Liver (tissue), 9 donors: ENCODE measurements around the gene NEK5. TPM values are rescaled to one million over a fixed set of nuclear protein-coding genes. Genes with fewer than 3 reads are reported as not detected.

ENCODE experiments used
- DNase-seq: peaks from one replicate; pipeline ENCODE4 v3.0.0-alpha.2; 2017; ENCODE audit warnings: low spot score
- H3K27ac ChIP-seq, 2 donors: one replicate each; pipeline ENCODE4 v1.7.0; 2013; ENCODE audit warnings: inconsistent platforms in 2 of 2, low read length in 2 of 2, control low read depth in 1 of 2, low read depth in 1 of 2, mild to moderate bottlenecking in 1 of 2
- H3K27me3 ChIP-seq, 4 donors: one replicate each; pipeline versions ENCODE4 v1.6.1 to v1.7.0; 2013; ENCODE audit warnings: low read length in 3 of 4, inconsistent platforms in 1 of 4, mild to moderate bottlenecking in 1 of 4, moderate library complexity in 1 of 4; ENCODE audit not compliant: control insufficient read depth in 4 of 4, insufficient read depth in 4 of 4
- H3K36me3 ChIP-seq, 4 donors: one replicate each; pipeline versions ENCODE4 v1.6.1 to v1.7.0; 2013; ENCODE audit warnings: low read length in 3 of 4, mild to moderate bottlenecking in 3 of 4, low read depth in 1 of 4, moderate library complexity in 1 of 4; ENCODE audit not compliant: control insufficient read depth in 4 of 4, insufficient read depth in 3 of 4
- H3K4me1 ChIP-seq, 4 donors: one replicate each; pipeline versions ENCODE4 v1.6.1 to v1.7.0; 2013; ENCODE audit warnings: low read length in 3 of 4, mild to moderate bottlenecking in 3 of 4, moderate library complexity in 1 of 4; ENCODE audit not compliant: control insufficient read depth in 4 of 4, insufficient read depth in 4 of 4
- H3K4me3 ChIP-seq, 3 donors: one replicate each; pipeline versions ENCODE4 v1.6.1 to v1.7.0; 2013; ENCODE audit warnings: low read length in 3 of 3, control low read depth in 1 of 3, low read depth in 1 of 3, mild to moderate bottlenecking in 1 of 3
- H3K9ac ChIP-seq, 2 donors: one replicate each; pipeline ENCODE4 v1.7.0; 2013; ENCODE audit warnings: low read length in 2 of 2, mild to moderate bottlenecking in 2 of 2, moderate library complexity in 2 of 2, control low read depth in 1 of 2, low read depth in 1 of 2
- H3K9me3 ChIP-seq, 4 donors: one replicate each; pipeline versions ENCODE4 v1.6.1 to v1.7.0; 2013; ENCODE audit warnings: low read length in 3 of 4; ENCODE audit not compliant: control insufficient read depth in 4 of 4
- ATF3 ChIP-seq: IDR thresholded peaks from 2 replicates; pipeline ENCODE4 v1.6.1; 2016; ENCODE audit warnings: antibody characterized with exemption
- CTCF ChIP-seq: fragments of 150-350 bp; IDR thresholded peaks from 2 replicates; pipeline ENCODE4 v1.5.1; 2017; ENCODE audit warnings: improper control_type of control experiment, low read depth, low read length; ENCODE audit not compliant: missing input control
- EGR1 ChIP-seq, 2 donors: IDR thresholded peaks; 2 replicates each; pipeline ENCODE4 v1.6.1; 2016 to 2018; ENCODE audit warnings: antibody characterized with exemption in 2 of 2, low read depth in 2 of 2
- FOXA1 ChIP-seq: IDR thresholded peaks from 2 replicates; pipeline ENCODE4 v1.6.1; 2016; ENCODE audit warnings: antibody characterized with exemption
- FOXA2 ChIP-seq: IDR thresholded peaks from 2 replicates; pipeline ENCODE4 v1.6.1; 2016; ENCODE audit warnings: antibody characterized with exemption
- GABPA ChIP-seq, 2 donors: IDR thresholded peaks in 1 of 2; conservative IDR thresholded peaks in 1 of 2; 2 replicates each; pipeline ENCODE4 v1.6.1; 2016; ENCODE audit warnings: antibody characterized with exemption in 2 of 2, mild to moderate bottlenecking in 1 of 2, moderate library complexity in 1 of 2
- HNF4A ChIP-seq, 2 donors: conservative IDR thresholded peaks; 2 replicates each; pipeline ENCODE4 v1.6.1; 2016; ENCODE audit warnings: antibody characterized with exemption in 2 of 2, mild to moderate bottlenecking in 2 of 2
- HNF4G ChIP-seq: IDR thresholded peaks from 2 replicates; pipeline ENCODE4 v1.6.1; 2016; ENCODE audit warnings: antibody characterized with exemption
- JUND ChIP-seq, 2 donors: IDR thresholded peaks; 2 replicates each; pipeline ENCODE4 v1.6.1; 2016; ENCODE audit warnings: antibody characterized with exemption in 2 of 2
- NR2F2 ChIP-seq: IDR thresholded peaks from 2 replicates; pipeline ENCODE4 v1.6.1; 2016; ENCODE audit warnings: antibody characterized with exemption
- RAD21 ChIP-seq, 2 donors: IDR thresholded peaks; 2 replicates each; pipeline ENCODE4 v1.6.1; 2016; ENCODE audit warnings: antibody characterized with exemption in 2 of 2, mild to moderate bottlenecking in 2 of 2
- RXRA ChIP-seq, 2 donors: IDR thresholded peaks; 2 replicates each; pipeline ENCODE4 v1.6.1; 2017 to 2018; ENCODE audit warnings: antibody characterized with exemption in 2 of 2, mild to moderate bottlenecking in 1 of 2
- SP1 ChIP-seq: IDR thresholded peaks from 2 replicates; pipeline ENCODE4 v1.6.1; 2018; ENCODE audit warnings: antibody characterized with exemption, mild to moderate bottlenecking
- TAF1 ChIP-seq: conservative IDR thresholded peaks from 2 replicates; pipeline ENCODE4 v1.6.1; 2016; ENCODE audit warnings: antibody characterized with exemption, mild to moderate bottlenecking
- YY1 ChIP-seq: IDR thresholded peaks from 2 replicates; pipeline ENCODE4 v1.6.1; 2016; ENCODE audit warnings: antibody characterized with exemption, mild to moderate bottlenecking
- ZBTB33 ChIP-seq: IDR thresholded peaks from 2 replicates; pipeline ENCODE4 v1.6.1; 2016; ENCODE audit warnings: antibody characterized with exemption
- WGBS: extraction: QIAGEN DNeasy Blood & Tissue Kit; methylation state at CpG from one replicate; pipeline ENCODE4 v1.1.7; 2013; 5-methylcytosine and 5-hydroxymethylcytosine counted together
- polyA plus RNA-seq, 2 donors: library from polyadenylated mRNA; stranded (reverse) in 1 of 2; unstranded in 1 of 2; fragments of 200-250 nt in 1 of 2; fragments of >200 nt in 1 of 2; fragmentation: Nextera tagmentation in 1 of 2; extraction: Ambion mirVana in 1 of 2; gene quantifications; one replicate each; pipeline versions ENCODE4 v1.2.1 to v1.2.3, GENCODE V29; 2013 to 2015
- total RNA-seq, 2 donors: library from RNA; depleted of rRNA; stranded (reverse); fragments of >200 nt; gene quantifications; one replicate each; pipeline ENCODE4 v1.2.3, GENCODE V29; 2014
- TF ChIP-seq, protein P1 (sequence below): IDR thresholded peaks from 2 replicates; pipeline ENCODE4 v1.6.1; 2016; ENCODE audit warnings: antibody characterized with exemption, mild to moderate bottlenecking
- TF ChIP-seq, protein P2 (sequence below): IDR thresholded peaks from 2 replicates; pipeline ENCODE4 v1.6.1; 2016; ENCODE audit warnings: antibody characterized with exemption
- donor health status: healthy.
- donor health status: healthy.
- donor health status: healthy.
- donor health status: healthy.
- donor health status: healthy.

The NEK5 gene
- total and polyA plus RNA-seq, 4 donors = 0.08 to 0.63 (median 0.23) TPM; not detected in 1

DNA sequence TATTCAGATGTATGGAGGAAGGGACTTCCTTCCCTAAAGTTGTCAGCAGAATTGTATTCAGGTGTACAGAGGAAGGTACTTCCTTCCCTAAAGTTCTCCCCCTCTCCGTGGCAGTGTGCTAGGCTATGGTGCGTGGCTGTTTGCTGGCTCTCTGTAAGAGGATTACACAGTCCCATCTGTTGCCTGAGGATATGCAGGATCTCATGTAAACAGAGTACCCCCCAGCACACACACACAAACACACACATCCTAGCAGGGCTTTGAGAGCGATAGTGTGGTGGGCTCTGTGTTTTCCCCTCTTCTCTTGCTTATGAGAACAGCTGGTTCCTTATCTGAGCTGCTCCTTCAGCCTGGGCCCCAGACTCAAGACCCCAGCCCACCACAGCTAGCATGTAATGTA, 10.3 kb downstream of the NEK5 start:
- Histone ChIP-seq H3K27ac (no peak overlapping the region), H3K9ac (no peak overlapping the region), H3K4me3 (no peak overlapping the region), H3K4me1 (no peaks in the 10 kb centered on the region), H3K27me3 (no peaks in the 10 kb centered on the region), H3K9me3 (no peaks in the 10 kb centered on the region), H3K36me3 (no peaks in the 10 kb centered on the region)
- WGBS = 76% methylated on average over 3 of the region's 3 CpGs
- no peak for DNase-seq
- TF ChIP-seq HNF4G = no peak
- no peak for TF ChIP-seq ATF3
- TF ChIP-seq EGR1 (IDR thresholded peaks at IDR 0.05; ENCODE audit: low read depth in 2 of 2) = no peak
- TF ChIP-seq, protein P1, sequence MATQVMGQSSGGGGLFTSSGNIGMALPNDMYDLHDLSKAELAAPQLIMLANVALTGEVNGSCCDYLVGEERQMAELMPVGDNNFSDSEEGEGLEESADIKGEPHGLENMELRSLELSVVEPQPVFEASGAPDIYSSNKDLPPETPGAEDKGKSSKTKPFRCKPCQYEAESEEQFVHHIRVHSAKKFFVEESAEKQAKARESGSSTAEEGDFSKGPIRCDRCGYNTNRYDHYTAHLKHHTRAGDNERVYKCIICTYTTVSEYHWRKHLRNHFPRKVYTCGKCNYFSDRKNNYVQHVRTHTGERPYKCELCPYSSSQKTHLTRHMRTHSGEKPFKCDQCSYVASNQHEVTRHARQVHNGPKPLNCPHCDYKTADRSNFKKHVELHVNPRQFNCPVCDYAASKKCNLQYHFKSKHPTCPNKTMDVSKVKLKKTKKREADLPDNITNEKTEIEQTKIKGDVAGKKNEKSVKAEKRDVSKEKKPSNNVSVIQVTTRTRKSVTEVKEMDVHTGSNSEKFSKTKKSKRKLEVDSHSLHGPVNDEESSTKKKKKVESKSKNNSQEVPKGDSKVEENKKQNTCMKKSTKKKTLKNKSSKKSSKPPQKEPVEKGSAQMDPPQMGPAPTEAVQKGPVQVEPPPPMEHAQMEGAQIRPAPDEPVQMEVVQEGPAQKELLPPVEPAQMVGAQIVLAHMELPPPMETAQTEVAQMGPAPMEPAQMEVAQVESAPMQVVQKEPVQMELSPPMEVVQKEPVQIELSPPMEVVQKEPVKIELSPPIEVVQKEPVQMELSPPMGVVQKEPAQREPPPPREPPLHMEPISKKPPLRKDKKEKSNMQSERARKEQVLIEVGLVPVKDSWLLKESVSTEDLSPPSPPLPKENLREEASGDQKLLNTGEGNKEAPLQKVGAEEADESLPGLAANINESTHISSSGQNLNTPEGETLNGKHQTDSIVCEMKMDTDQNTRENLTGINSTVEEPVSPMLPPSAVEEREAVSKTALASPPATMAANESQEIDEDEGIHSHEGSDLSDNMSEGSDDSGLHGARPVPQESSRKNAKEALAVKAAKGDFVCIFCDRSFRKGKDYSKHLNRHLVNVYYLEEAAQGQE = no peak
- TF ChIP-seq GABPA (IDR thresholded peaks at IDR 0.05 in 1 of 2, conservative IDR thresholded peaks at IDR 0.05 in 1 of 2) = no peak
- TF ChIP-seq ZBTB33 = no peak
- TF ChIP-seq HNF4A (conservative IDR thresholded peaks at IDR 0.05) = no peak
- no peak for TF ChIP-seq RAD21 (IDR thresholded peaks at IDR 0.05)
- no peak for TF ChIP-seq NR2F2
- no peak for TF ChIP-seq YY1
- TF ChIP-seq SP1 = no peak
- no peak for TF ChIP-seq TAF1
- TF ChIP-seq RXRA (IDR thresholded peaks at IDR 0.05) = no peak
- TF ChIP-seq CTCF = no peak
- TF ChIP-seq, protein P2, sequence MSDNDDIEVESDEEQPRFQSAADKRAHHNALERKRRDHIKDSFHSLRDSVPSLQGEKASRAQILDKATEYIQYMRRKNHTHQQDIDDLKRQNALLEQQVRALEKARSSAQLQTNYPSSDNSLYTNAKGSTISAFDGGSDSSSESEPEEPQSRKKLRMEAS = no peak
- TF ChIP-seq FOXA1 = no peak

DNA sequence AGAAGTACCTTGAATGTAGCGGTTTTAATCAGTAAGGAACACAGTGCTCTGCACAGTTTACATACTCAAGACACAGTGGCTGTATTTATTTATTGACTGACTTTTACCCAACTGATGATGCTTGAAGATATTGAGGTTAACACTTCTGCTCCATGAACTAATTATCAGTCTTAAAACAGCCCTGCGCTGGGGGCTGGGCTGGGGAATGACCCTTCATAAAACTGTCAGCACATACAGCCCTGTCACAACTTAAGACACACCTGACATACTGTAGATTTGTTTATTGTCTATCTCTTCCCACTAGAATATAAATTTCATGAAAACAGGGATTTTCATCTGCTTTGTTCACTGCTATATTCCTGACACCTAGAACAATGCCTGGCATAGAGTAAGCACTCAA, 10.8 kb downstream of the NEK5 start:
- Histone ChIP-seq H3K9me3 (no peaks in the 10 kb centered on the region), H3K4me3 (no peak overlapping the region), H3K27ac (no peak overlapping the region), H3K36me3 (no peaks in the 10 kb centered on the region), H3K9ac (no peak overlapping the region), H3K4me1 (no peaks in the 10 kb centered on the region), H3K27me3 (no peaks in the 10 kb centered on the region)
- 96% methylated on average over 2 of the region's 2 CpGs for WGBS
- DNase-seq = no peak
- TF ChIP-seq FOXA2 (no peak), YY1 (no peak), EGR1 (IDR thresholded peaks at IDR 0.05; ENCODE audit: low read depth in 2 of 2) (no peak), ZBTB33 (no peak), CTCF (no peak), TAF1 (no peak), SP1 (no peak), NR2F2 (no peak), JUND (IDR thresholded peaks at IDR 0.05) (no peak), GABPA (IDR thresholded peaks at IDR 0.05 in 1 of 2, conservative IDR thresholded peaks at IDR 0.05 in 1 of 2) (no peak), HNF4G (no peak), FOXA1 (no peak), RAD21 (IDR thresholded peaks at IDR 0.05) (no peak), ATF3 (no peak)
- TF ChIP-seq, protein P2 = no peak
